MG63 (cell line): ENCODE results near the gene ACER3. TPM values are rescaled to one million over a fixed set of nuclear protein-coding genes. Genes with fewer than 3 reads are reported as not detected.

Experiments
- total RNA-seq: library from RNA; depleted of rRNA; stranded (reverse); fragments of >200 nt; shearing (Covaris generic); gene quantifications from 2 replicates; pipeline ENCODE4 v1.2.3, GENCODE V29; 2014; ENCODE audit warnings: low replicate concordance; rRNA removed

ACER3 gene
- total RNA-seq, 1 experiment from 2014 or later = 15.8 TPM

Other genes starting within 250 kb of the ACER3 start
- gene LRRC32, start 190.2 kb upstream of the ACER3 start, total RNA-seq = not detected in 2 replicates
- gene TSKU, start 77.6 kb upstream of the ACER3 start, total RNA-seq = 4.8 and 8.2 TPM in 2 replicates
- not detected in 2 replicates for gene B3GNT6, start 173.5 kb downstream of the ACER3 start, total RNA-seq
- gene CAPN5, start 206.1 kb downstream of the ACER3 start, total RNA-seq = 2.1 and 6.1 TPM in 2 replicates
- not detected in 2 replicates for gene OMP, start 241.9 kb downstream of the ACER3 start, total RNA-seq